GM20000 (cell line): Measurements from ENCODE around the gene CCNF.

Experiments used
- DNase-seq: peaks from one replicate; pipeline ENCODE4 v3.0.0; 2012; ENCODE audit warnings: low spot score
- CTCF ChIP-seq: IDR thresholded peaks from 2 replicates; pipeline ENCODE4 v1.5.1; 2012; ENCODE audit warnings: mild to moderate bottlenecking, control low read depth; ENCODE audit errors: extremely low read depth, missing control alignments

The CCNF gene

DNA sequence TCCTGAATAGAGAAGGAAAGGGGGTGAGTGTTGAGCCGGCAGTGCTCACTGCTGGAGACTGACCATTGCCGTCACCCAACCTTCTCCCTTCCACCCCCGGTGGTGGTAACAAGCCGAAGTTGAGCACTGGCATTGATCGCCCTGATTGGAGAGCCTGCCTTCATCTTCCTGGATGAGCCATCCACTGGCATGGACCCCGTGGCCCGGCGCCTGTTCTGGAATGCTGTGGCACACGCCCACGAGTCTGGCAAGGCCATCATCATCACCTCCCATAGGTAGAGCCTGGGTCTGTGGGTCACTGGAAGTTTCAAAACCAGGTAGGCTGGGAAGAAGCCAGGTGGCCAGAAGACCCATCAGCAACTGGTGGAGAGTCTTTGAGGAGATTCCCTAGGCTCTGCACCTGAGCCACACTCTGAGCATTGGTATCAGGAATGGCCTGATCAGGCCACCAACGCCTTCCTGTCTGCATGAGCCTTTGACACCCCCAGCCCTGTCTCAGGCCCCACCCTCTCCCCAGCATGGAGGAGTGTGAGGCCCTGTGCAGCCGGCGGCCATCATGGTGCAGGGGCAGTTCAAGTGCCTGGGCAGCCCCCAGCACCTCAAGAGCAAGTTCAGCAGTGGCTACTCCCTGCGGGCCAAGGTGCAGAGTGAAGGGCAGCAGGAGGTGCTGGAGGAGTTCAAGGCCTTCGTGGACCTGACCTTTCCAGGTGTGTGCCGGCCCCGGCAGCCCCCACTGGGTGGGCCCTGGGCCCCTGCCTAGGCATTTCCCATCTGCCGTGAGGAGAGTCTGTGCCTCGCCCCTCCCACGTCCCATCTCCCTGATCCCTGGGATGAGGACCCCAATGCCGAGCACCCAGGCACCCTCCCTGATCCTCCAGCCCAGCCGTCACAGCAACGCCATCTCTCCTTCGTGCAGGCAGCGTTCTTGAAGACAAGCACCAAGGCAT is 4.9 kb upstream of the CCNF start:
- no peak for TF ChIP-seq CTCF
- no peak for DNase-seq

DNA sequence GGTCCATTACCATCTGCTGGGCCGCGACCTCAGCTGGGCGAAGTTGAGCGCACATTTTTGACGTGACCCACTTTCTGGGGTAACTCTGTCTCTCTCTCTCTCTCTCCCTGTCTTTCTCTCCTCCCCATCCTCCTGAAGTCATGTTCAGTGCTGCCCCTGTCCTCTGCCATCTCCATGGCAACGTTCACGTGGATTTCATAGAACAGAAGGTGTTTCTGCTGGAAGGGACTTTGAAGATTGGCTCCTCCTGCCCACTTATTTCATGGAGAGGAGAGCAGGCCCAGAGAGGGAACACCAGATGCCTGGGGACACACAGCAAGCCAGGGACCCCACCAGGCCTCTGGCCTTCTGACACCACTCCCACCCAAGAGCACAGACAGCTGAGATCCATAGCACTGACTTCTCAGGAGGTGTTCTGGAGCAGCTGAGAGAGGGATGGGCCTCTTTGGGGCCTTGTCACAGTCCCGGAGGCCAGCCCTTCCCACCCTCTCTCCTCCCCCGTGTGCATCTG is 4.2 kb upstream of the CCNF start:
- no peak for TF ChIP-seq CTCF
- DNase-seq = no peak

DNA sequence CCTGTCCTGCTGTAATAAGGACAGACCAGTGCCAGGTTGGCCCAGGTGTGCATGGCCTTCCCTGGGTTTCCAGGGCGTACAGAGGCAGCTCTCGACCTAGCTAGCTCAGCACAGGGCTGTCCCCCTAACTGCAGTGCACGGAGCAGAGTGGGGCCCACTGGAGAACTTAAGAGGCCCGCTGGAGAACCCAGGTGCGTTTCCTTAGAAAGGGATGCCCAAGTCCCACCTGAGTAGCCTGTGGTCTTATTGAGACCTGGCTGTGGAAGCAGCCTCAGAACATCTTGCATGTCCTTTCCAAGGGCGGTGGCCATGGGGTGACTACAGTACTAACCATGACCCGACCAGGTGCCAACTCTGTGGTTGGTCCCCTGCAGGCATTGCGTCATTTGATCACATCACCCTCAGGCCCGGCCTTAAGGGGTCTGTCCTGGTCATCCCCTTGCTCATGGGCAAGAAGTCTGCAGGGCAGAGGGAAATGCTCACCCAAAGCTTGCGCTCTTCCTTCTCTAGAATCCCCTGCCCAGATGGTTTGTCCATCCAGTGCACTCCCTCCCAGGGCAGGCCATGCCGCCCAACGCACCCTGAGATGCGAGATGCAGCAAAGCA is 3.3 kb upstream of the CCNF start:
- no peak for DNase-seq
- no peak for TF ChIP-seq CTCF

DNA sequence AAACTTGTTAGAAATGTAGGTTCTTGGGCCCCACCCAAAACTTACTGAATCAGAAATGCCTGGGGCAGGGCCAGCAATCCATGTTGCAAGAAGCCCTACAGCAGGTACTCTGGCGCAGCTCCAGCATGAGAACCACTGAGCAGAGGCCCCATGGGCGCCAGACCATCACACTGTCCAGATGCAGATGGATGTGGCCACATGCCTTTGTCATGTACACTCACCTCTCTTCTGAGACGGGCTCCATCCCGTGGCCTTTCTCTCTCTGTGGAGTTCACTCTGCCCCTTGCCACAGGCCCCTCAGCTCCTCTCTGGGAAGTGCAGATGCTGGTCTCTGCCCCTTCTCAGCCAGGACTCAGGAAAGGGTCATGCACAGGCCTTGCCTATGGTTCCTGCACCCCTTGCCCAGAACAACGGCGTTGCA is 2.3 kb upstream of the CCNF start:
- DNase-seq = no peak
- no peak for TF ChIP-seq CTCF

GRCh38 chr16:2427526-2427925 is 1.7 kb upstream of the CCNF start:
- TF ChIP-seq CTCF = no peak
- no peak for DNase-seq

DNA sequence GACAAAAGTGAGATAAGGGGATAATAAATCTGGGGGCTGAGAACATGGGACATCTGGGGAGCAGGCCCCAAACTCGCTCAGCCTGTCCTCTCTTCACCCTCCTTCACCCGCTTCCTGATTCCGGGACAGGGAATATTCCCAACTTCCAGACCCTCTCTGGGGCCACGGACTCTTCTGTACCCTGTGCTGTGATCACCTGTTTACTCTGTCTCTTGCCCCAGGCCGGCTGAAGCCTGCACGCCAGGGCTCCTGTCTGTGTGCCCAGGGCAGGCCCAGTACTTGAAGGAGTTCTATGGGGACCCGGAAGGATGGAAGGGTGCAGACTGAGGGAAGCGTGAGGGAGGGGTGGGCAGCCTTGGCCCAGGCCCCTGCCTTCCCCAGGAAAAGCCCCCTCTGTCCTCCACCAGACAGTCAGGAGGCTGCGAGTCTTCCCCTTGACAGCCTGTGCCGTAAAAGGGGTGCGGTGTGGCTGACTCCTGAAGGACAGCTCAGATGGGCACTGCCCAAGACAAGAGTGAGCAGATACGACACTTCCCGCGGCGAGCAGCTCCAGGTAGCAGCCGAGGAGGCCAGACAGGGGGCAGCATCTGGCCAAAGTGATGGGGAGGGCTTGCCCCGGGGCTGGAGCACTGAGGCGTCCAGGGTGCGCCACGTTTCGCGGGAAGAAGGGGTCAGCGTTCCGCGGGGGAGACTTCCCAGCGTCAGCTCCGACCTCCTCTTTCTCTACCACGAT is 1.0 kb upstream of the CCNF start:
- peak; percentile 61 for DNase-seq
- no peak for TF ChIP-seq CTCF

DNA sequence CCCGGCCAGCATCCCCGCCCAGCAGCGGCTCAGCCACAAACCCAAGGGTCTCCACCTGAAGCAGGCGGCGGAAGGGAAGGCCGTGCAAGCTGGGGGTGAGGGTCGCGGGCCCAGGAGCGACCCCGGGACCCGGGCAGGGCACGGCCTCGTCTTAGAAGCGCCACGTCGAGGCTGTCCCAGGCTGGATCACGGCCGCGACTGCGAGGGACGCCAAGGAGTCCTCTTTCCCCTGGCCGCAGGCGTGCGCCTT is 538 bp upstream of the CCNF start:
- TF ChIP-seq CTCF = no peak
- no peak for DNase-seq
